Neutrophil (primary cell): ENCODE data around the gene PCLAF.
"Not testable (repeated sequence)": the region's sequence is repeated elsewhere in the genome, so short reads cannot be mapped to it uniquely, and the experiment has no call there.

ENCODE experiments used
- H3K27ac ChIP-seq: fragments of 200-600 bp; sonication (generic); 2 replicates; pipeline ENCODE4 v1.5.1; 2016; ENCODE audit warnings: mild to moderate bottlenecking, moderate library complexity
- H3K27me3 ChIP-seq: fragments of 200-600 bp; sonication (generic); 2 replicates; pipeline ENCODE4 v1.6.0; 2016; ENCODE audit warnings: mild to moderate bottlenecking
- H3K36me3 ChIP-seq: fragments of 200-600 bp; sonication (generic); 2 replicates; pipeline ENCODE4 v1.5.1; 2017
- H3K4me1 ChIP-seq, 2 experiments: fragments of 200-600 bp in 1 of 2; sonication (generic) in 1 of 2; 1 replicate in 1 of 2; 2 replicates in 1 of 2; pipeline versions ENCODE4 v1.5.1 to v1.6.1; 2013 to 2016; ENCODE audit warnings: low read depth in 1 of 2, low read length in 1 of 2, mild to moderate bottlenecking in 1 of 2, moderate library complexity in 1 of 2; ENCODE audit not compliant: control insufficient read depth in 1 of 2, insufficient read depth in 1 of 2
- H3K4me3 ChIP-seq, 2 experiments: fragments of 200-600 bp in 1 of 2; sonication (generic) in 1 of 2; 1 replicate in 1 of 2; 2 replicates in 1 of 2; pipeline ENCODE4 v1.5.1; 2013 to 2016; ENCODE audit warnings: low read depth in 1 of 2, low read length in 1 of 2, mild to moderate bottlenecking in 1 of 2, moderate library complexity in 1 of 2
- H3K9me3 ChIP-seq: fragments of 200-600 bp; sonication (generic); 2 replicates; pipeline ENCODE4 v1.5.1; 2016
- CTCF ChIP-seq: fragments of 200-600 bp; sonication (generic); IDR thresholded peaks from 2 replicates; pipeline ENCODE4 v1.5.1; 2016; ENCODE audit warnings: antibody characterized with exemption

The PCLAF gene

GRCh38 chr15:64423970-64424369 lies 42.7 kb upstream of the PCLAF start:
- Histone ChIP-seq H3K9me3 (no peaks in the 10 kb centered on the region), H3K4me3 (no peak overlapping the region), H3K27ac (no peak overlapping the region), H3K27me3 (no peaks in the 10 kb centered on the region), H3K36me3 (peaks cover 96% of the 10 kb centered on the region), H3K4me1 (no peaks in the 10 kb centered on the region)
- TF ChIP-seq CTCF, result no peak

- Histone ChIP-seq H3K27ac (no peak overlapping the region), H3K36me3 (peaks cover 96% of the 10 kb centered on the region), H3K4me3 (no peak overlapping the region), H3K4me1 (no peaks in the 10 kb centered on the region), H3K27me3 (no peaks in the 10 kb centered on the region), H3K9me3 (no peaks in the 10 kb centered on the region)
- no peak for TF ChIP-seq CTCF
These were observed 41.5 kb upstream of the PCLAF start for GRCh38 chr15:64422697-64423096.

- Histone ChIP-seq H3K36me3 (peaks cover 96% of the 10 kb centered on the region), H3K27me3 (no peaks in the 10 kb centered on the region), H3K4me1 (no peaks in the 10 kb centered on the region), H3K9me3 (no peaks in the 10 kb centered on the region), H3K4me3 (no peak overlapping the region), H3K27ac (no peak overlapping the region)
- no peak for TF ChIP-seq CTCF
These were observed 31.0 kb upstream of the PCLAF start for GRCh38 chr15:64412216-64412615.

GRCh38 chr15:64400583-64400982 lies 19.3 kb upstream of the PCLAF start:
- H3K4me1 ChIP-seq, result no peaks in the 10 kb centered on the region
- H3K36me3 ChIP-seq, result peaks cover 94% of the 10 kb centered on the region
- H3K27ac ChIP-seq, result no peak overlapping the region
- H3K9me3 ChIP-seq, result no peaks in the 10 kb centered on the region
- no peak overlapping the region for H3K4me3 ChIP-seq
- no peak for TF ChIP-seq CTCF
- H3K27me3 ChIP-seq, result no peaks in the 10 kb centered on the region

- Histone ChIP-seq H3K4me1 (no peaks in the 10 kb centered on the region), H3K4me3 (no peak overlapping the region), H3K27me3 (no peaks in the 10 kb centered on the region), H3K9me3 (no peaks in the 10 kb centered on the region), H3K36me3 (peaks cover 97% of the 10 kb centered on the region), H3K27ac (no peak overlapping the region)
- TF ChIP-seq CTCF, result no peak
These were observed 17.3 kb upstream of the PCLAF start for GRCh38 chr15:64398575-64398974.

- Histone ChIP-seq H3K27ac (no peak overlapping the region), H3K4me3 (no peak overlapping the region), H3K27me3 (no peaks in the 10 kb centered on the region), H3K36me3 (peaks cover 82% of the 10 kb centered on the region), H3K4me1 (no peaks in the 10 kb centered on the region), H3K9me3 (no peaks in the 10 kb centered on the region)
- no peak for TF ChIP-seq CTCF
These were observed 15.5 kb upstream of the PCLAF start for GRCh38 chr15:64396789-64397188.

GRCh38 chr15:64392471-64392870 lies 11.2 kb upstream of the PCLAF start:
- H3K27ac ChIP-seq, H3K4me3 ChIP-seq, H3K9me3 ChIP-seq, H3K27me3 ChIP-seq: not testable (repeated sequence)
- peaks cover 12 to 15% of the 10 kb centered on the region in 2 experiments for H3K4me1 ChIP-seq
- peaks cover 41% of the 10 kb centered on the region for H3K36me3 ChIP-seq
